GM19468 (cell line): Measurements from ENCODE around the gene ADAMTS12.
A peak's percentile ranks its signal among the peaks of the same experiment; 100 is the strongest.
"Not testable (repeated sequence)": the region's sequence is repeated elsewhere in the genome, so short reads cannot be mapped to it uniquely, and the experiment has no call there.

ENCODE experiments used
- ATAC-seq: cut with Tn5 transposase; IDR thresholded peaks from one replicate; pipeline ENCODE4 v1.9.1; 2021; ENCODE audit warnings: mild to moderate bottlenecking, moderate library complexity, moderate number of reproducible peaks; ENCODE audit not compliant: unreplicated experiment; ENCODE audit errors: extremely low read depth

Gene ADAMTS12

DNA sequence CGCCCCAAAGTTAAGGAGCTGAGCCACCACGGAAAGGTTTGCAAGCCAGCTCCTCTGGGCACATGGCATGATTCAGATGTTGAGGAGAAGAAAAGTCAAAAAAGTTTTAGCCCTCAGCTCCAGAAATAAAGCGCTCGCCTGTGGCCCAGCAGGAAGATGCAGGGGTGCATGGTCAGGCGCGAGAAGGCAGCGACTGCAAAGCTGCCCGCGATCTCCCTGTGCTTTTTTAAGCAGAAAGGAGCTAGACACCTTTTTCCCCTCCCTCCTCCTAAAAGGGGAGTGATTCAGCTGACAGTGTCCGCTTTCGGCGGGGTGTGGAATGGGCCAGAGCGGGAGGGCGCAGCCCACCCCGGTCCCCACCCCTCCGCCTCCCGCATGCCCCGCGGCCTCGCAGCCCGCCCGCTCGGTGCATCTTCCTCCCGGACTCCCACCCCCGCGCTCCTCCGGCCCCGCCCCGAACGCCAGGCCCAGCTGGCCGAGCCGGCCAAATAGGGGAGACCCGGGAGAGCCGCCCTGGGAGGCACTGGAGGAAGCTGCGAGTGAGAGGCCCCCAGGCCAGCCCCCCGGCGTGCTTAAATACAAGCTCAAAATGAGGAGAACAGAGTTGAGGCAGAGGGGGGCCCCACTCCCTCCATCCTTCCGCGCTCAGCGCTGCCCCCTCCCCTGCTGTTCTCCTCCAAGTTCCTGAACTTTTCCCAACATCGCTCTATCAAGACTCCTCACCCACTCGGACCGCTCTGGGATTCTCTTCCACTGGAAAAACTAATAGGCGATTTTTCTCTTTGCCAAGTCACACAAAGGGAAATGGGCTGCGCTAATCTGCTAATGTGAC is at the start of gene ADAMTS12:
ADAMTS12 (minus strand) TSS at position 203 of the 832 bp plus-strand sequence; CDS start at position 69, 134 bp downstream.
- no peak for ATAC-seq

DNA sequence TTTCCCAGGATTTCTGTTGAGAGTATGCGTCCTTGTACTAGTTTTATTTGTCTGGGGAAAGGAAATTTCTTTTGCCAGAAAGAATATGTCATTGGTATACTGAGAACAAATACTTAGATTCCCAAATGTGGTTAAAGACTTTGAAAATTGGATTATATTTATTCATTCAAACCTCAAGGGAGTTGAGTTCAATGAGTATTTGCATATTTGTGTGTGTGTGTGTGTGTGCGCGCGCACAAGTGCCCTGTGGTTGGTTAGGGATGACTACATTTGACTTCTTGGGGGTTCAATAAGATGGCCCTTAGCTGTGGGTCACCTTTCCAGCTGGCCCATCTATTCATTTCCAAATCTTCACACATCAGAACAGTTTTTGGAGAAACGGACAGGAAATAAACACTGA is 49.3 kb upstream of the ADAMTS12 start:
- ATAC-seq, result no peak

DNA sequence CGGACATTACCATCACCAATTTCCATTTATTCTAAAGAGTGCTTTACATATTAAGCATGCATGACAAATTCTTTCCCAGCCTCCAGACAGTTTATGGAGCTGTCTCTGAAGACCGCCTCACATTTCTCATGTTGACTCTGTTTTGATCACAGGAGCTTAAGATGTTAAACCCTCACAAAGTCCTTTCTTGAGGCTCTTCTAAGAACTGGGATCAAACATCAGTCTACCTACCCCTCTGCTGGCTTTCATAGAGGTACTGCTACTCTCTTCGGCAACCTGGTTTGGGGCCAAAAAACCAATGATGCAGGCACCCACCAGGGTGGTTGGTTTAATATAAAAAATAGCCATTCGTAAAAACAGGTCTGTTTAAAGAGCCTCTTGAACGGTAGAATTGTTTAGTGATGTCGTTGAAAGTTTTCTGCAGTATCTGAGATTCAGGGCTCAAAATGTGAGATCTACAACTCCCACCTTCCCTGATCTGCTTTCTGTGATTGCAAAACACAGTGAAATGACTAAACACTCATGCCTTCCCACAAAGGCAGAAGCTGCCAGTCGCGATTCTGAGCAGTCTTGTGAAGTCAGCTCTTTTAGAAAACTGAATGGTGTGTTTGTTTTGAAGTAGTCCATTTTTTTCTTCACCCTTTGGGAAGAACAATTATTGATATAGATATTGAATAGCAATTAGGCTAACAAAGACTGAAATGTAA is 47.9 kb upstream of the ADAMTS12 start:
- ATAC-seq, result no peak

- ATAC-seq, result no peak
Measured at GRCh38 chr5:33938881-33939280, 47.1 kb upstream of the ADAMTS12 start.

GRCh38 chr5:33938507-33938796 is 46.7 kb upstream of the ADAMTS12 start:
- no peak for ATAC-seq

- no peak for ATAC-seq
Measured at GRCh38 chr5:33937707-33938506, 46.1 kb upstream of the ADAMTS12 start.

DNA sequence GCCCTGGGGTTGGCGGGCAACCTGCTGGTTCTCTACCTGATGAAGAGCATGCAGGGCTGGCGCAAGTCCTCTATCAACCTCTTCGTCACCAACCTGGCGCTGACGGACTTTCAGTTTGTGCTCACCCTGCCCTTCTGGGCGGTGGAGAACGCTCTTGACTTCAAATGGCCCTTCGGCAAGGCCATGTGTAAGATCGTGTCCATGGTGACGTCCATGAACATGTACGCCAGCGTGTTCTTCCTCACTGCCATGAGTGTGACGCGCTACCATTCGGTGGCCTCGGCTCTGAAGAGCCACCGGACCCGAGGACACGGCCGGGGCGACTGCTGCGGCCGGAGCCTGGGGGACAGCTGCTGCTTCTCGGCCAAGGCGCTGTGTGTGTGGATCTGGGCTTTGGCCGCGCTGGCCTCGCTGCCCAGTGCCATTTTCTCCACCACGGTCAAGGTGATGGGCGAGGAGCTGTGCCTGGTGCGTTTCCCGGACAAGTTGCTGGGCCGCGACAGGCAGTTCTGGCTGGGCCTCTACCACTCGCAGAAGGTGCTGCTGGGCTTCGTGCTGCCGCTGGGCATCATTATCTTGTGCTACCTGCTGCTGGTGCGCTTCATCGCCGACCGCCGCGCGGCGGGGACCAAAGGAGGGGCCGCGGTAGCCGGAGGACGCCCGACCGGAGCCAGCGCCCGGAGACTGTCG is 45.4 kb upstream of the ADAMTS12 start:
- ATAC-seq, result no peak

- no peak for ATAC-seq
Measured at GRCh38 chr5:33936381-33937016, 44.7 kb upstream of the ADAMTS12 start, which contains the start of gene RXFP3. Gene RXFP3, plus strand, starts transcription at chr5:33936386. Its CDS starts 355 bp downstream, at chr5:33936741.

GRCh38 chr5:33936004-33936380 is 44.2 kb upstream of the ADAMTS12 start:
- ATAC-seq, result no peak

- ATAC-seq, result no peak
Measured at GRCh38 chr5:33934176-33934575, 42.4 kb upstream of the ADAMTS12 start.

- ATAC-seq, result peak; percentile 72
Measured at GRCh38 chr5:33933723-33934169, 42.0 kb upstream of the ADAMTS12 start.

DNA sequence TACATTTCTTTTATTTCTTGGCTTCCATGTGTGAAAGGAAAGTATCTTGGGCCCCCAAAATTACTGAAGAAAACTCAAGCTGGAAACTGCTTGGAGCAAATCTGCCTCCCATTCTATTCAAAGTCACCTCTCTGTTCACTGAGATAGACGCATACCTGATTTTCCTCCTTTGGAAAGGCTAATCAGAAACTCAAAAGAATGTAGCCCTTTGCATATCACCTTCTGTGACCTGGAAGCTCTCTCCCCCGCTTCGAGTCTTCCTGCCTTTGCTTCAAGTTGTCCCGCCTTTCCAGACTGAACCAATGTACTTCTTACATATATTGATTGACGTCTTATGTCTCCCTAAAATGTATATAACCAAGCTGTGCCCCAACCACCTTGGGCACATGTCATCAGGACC is 39.3 kb upstream of the ADAMTS12 start:
- no peak for ATAC-seq

DNA sequence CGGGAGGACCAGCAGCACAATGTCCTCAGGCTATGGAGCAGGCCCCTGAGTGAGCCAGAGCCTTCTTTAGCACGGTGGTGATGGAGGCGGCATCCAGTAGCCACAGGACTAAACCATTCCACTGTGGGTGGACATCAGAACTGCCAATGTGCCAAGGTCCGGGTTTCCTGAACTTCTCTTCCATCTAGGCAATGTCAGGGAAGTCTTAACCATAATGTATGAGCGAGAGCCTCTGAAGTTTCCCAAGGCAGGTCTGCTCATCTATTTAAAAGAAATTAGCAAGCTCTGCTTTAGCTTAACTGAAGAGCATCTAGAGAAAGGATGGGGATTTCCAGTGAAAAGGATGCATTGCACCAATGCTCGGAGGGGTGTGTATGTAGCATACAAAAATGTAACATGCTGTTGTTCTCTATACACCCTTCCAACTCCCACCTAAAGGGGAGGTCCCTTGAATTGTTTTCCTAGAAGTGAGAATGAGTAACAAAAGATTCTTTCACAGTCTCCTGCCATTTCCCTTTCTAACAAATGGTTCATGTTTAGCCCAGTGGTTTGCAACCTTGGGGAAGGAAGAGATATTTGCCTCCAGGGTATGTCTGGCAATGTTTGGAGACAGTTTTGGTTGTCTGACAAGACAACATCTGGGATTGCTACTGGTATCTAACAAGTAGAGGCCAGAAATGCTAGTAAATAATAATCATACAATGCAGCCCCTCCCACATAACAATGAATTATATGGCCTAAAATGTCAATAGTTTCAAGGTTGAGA is 38.3 kb upstream of the ADAMTS12 start:
- no peak for ATAC-seq

GRCh38 chr5:33928283-33928682 is 36.5 kb upstream of the ADAMTS12 start:
- ATAC-seq, result no peak

DNA sequence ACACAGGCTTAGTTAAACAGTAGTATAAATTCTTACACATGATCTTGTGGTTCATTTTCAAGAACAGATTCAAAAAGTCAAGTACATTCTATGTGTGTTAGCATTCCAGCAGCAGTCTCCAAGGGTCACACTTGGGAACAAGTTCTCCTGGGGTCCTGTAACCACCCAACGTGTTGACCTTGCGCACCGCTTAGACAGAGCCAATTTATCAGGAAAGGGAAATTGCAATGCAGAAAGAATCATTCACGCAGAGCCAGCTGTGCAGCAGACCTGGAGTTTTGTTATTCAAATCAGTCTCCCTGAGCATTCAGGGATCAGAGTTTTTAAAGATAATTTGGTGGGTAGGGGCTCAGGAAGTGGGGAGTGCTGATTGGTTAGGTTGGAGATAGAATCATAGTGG is 35.9 kb upstream of the ADAMTS12 start:
- ATAC-seq, result no peak

GRCh38 chr5:33925278-33925677 is 33.5 kb upstream of the ADAMTS12 start:
- no peak for ATAC-seq

DNA sequence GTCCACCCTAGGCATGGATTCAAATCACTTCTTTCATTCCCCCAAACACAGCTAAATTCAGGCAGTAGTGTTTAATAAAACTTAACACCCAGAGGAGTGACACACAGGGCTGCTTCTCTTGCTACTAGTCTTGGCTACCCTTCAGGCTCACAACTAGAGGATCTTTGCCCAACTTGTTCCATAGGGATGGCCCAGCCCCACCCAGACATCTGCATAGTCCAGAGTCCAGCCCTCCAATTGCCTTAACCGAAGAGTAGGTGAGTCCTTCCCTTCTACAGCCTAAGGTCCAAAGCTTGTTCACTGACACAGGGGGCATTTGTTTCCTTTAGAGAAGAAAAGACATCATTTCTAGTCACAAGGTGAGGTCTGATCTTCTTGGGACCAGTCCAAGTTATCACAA is 29.2 kb upstream of the ADAMTS12 start:
- no peak for ATAC-seq

DNA sequence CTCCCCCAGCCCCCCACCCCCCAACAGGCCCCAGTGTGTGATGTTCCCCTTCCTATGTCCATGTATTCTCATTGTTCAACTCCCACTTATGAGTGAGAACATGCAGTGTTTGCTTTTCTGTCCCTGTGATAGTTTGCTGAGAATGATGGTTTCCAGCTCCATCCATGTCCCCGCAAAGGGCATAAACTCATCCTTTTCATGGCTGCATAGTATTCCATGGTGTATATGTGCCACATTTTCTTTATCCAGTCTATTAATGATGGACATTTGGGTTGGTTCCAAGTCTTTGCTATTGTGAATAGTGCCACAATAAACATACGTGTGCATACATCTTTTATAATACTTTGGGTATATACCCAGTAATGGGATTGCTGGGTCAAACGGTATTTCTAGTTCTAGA is 23.1 kb upstream of the ADAMTS12 start:
- not testable (repeated sequence) for ATAC-seq

GRCh38 chr5:33906248-33906647 is 14.5 kb upstream of the ADAMTS12 start:
- not testable (repeated sequence) for ATAC-seq
